Renal cortical epithelial cell (primary cell): Measurements from ENCODE around the gene TMEM132D. TPM values are rescaled to one million over a fixed set of nuclear protein-coding genes. Genes with fewer than 3 reads are reported as not detected.

ENCODE experiments used
- DNase-seq: peaks from one replicate; pipeline ENCODE4 v3.0.0-alpha.2; 2011; ENCODE audit warnings: low read depth
- total RNA-seq: library from RNA; depleted of rRNA; stranded (reverse); fragments of >200 nt; gene quantifications from 2 replicates; pipeline ENCODE4 v1.2.3, GENCODE V29; 2014

Gene TMEM132D
- total RNA-seq, 1 donor from 2014 or later, result 0.05 TPM

DNA sequence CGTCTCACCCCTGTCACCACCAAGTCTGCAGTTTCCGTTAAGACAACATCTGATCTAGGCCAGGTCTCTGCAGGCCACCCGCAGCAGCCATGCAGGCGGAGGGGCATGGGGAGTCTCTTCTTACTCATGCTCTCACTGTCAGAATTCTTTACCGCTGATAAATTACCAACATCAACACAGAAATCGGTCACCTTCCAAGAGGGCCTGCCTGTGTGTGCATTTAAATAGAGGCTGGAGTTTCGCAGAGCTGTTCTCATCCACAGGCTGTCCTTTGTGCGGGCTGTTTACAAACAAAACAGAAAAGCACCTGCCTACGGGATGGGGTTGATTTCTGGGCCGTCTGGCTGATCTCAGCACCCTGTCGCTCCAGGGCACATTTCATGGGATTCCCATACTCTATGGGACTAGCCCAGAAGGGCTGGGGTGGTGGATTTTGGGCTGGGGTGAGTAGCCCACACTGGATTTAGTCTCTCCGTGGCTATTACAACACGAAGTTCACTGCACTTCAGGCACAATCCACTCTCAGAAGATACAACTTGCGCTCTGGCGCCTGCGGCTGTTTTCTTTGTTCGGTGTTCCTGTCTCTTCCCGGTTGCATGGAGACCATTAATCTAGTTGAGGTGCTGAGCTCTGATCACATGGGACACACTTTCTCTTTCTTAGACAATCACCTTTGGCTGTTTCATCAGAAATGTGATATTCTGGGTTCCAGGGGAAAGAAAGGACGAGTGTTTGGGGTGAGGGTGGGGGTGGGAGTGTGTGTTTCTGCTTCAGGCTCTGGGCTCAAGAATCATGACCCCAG lies 719.5 kb downstream of the TMEM132D start:
- no peak for DNase-seq

DNA sequence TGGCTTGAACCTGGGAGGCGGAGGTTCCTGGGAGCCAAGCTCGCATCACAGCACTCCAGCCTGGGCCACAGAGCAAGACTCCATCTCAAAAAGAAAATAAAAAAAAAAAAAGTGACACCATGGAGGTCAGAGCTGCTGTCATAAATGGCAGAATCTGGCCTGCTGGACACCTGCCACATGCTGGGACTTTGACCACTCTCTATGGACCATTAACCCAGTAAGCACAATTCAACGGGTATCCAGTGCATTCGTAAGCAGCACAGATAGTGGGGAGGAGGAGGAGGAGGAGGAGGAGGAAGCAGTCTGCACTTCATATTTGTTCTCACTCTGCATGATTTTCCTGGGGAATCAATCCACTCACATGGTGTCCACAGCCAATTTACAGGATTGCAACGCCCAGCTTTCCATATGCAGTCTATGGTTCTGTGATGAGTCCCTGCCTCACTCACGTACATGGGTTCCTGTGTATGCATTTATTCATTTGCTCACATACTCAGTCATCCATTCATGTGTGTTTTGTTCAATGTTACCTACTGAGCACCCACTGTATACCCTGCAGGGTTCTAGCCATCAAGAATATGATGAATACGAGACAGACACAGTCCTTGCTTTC lies 723.8 kb downstream of the TMEM132D start:
- DNase-seq, result no peak

DNA sequence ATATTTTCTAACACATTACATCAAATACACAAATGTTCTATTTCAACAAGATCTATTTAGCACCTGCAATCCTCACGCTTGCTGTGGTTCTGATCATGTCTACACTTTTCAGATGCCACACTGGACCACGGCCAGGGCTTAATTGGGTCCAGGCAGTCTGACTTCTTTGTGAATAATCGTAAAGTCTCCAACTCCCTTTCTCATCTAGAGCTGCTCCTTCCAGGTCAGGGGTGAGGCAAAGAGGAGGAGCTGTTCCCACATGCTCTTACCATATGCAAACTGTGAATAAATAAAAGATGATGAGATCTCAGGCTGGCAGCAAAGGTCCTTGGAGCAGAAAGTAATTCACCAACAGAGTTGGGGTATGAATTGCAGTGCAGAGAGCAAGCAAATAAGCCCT lies 733.9 kb downstream of the TMEM132D start:
- no peak for DNase-seq

- DNase-seq, result no peak
Measured at GRCh38 chr12:129163861-129164260, 740.0 kb downstream of the TMEM132D start.

DNA sequence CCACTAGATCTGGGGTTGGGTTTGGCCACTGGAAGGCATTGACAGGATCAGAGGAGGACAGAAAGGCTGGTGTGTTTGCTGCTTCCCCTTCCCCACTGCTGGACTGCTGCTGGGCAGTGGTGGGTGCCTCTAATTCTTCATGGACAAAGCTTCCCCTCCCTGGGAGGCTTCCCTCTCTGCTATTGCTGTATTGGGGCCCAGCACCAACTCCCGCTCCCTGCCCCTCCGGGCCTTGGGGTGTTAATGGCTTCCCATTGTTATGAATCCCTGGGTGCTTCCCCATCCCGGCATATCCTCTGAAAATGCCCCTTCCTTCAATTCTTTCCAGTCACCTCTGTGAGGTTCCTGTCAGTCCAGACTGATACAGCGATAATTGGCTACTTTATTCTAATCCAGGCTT lies 740.4 kb downstream of the TMEM132D start:
- no peak for DNase-seq

- DNase-seq, result no peak
Measured at GRCh38 chr12:129162805-129163204, 741.0 kb downstream of the TMEM132D start.

DNA sequence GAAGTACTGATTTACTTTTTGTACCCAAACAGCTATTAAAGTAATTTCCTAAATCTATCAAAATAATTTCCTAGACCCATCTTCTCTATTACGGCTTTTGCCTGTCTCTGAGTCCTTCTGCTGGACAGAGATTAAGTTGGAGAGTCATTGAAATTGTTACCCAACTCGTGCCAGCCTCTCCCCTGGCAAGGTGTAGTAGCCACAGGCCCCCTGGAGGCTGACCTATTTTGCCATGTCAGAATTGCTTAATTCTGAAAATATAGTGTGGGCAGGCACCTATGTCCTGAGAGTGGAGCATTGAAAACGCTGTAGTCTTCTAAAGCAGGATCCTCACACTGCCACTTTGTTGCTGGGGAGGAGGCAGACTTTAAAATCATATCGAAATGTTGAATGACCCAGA lies 742.3 kb downstream of the TMEM132D start:
- no peak for DNase-seq

GRCh38 chr12:129160282-129160681 lies 743.5 kb downstream of the TMEM132D start:
- DNase-seq, result no peak

- DNase-seq, result no peak
Measured at GRCh38 chr12:129152351-129153104, 751.3 kb downstream of the TMEM132D start.

- no peak for DNase-seq
Measured at GRCh38 chr12:129150721-129151120, 753.1 kb downstream of the TMEM132D start.

DNA sequence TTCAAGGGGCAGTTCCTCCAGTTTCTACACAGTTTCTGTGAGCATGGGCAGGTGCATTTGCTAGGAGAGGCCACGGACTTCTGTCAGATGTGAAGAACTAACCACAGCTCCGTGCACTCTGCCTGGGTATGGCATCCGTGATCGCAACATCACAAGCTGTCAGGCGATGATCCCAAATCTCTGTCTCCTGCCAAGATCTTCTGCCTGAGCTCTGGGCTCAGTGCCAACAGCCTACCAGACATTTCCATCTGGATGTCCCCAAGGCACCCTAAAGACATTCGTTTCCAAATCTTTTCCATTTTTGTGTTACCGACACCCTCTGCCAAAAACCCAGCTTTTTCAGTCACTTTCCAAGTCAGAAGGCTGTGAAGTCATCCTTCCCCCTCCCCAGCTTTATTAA lies 758.4 kb downstream of the TMEM132D start:
- DNase-seq, result no peak

- no peak for DNase-seq
Measured at GRCh38 chr12:129138776-129139175, 765.0 kb downstream of the TMEM132D start.

GRCh38 chr12:129136694-129137325 lies 767.0 kb downstream of the TMEM132D start:
- no peak for DNase-seq

DNA sequence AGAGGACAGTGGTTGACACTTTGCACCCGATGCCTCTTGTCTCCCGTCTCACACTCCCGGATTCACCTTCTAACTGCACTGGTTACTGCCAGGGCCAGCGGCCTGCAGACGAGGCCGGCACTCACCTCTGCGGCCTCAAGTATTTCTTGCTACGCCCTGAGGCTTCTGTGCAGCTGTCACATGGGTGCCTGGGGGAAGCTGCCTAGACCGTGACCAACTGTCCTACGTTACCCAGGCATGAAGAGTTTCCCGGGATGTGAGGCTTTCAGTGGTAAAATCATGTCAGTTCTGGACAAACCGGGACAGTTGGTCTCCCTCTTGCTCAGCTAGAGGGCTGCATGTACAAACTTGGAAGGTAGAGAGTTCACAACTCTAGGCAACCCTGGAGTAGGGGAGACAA lies 776.1 kb downstream of the TMEM132D start:
- DNase-seq, result no peak

DNA sequence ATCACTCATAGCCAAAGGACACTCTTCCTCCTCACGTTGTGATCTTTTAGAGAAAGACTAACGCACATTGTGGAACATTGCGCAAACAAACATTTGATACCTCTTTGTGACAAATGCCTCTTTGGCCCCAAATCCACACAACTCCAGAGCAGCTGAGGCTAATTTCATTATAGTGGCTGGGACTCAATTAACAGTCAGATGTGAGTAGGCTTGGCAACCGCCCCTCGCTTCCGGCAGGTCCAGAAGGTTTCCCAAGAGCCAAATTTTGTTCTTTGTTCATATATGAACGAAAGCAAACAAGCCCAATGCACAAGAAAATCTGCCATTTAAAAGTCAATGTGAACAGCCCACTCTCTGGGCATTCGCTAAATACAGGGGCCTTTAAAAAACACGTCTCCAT lies 776.6 kb downstream of the TMEM132D start:
- no peak for DNase-seq

GRCh38 chr12:129119537-129119936 lies 784.3 kb downstream of the TMEM132D start:
- DNase-seq, result no peak

- DNase-seq, result no peak
Measured at GRCh38 chr12:129115558-129115957, 788.3 kb downstream of the TMEM132D start.

- DNase-seq, result no peak
Measured at GRCh38 chr12:129110575-129110974, 793.2 kb downstream of the TMEM132D start.

DNA sequence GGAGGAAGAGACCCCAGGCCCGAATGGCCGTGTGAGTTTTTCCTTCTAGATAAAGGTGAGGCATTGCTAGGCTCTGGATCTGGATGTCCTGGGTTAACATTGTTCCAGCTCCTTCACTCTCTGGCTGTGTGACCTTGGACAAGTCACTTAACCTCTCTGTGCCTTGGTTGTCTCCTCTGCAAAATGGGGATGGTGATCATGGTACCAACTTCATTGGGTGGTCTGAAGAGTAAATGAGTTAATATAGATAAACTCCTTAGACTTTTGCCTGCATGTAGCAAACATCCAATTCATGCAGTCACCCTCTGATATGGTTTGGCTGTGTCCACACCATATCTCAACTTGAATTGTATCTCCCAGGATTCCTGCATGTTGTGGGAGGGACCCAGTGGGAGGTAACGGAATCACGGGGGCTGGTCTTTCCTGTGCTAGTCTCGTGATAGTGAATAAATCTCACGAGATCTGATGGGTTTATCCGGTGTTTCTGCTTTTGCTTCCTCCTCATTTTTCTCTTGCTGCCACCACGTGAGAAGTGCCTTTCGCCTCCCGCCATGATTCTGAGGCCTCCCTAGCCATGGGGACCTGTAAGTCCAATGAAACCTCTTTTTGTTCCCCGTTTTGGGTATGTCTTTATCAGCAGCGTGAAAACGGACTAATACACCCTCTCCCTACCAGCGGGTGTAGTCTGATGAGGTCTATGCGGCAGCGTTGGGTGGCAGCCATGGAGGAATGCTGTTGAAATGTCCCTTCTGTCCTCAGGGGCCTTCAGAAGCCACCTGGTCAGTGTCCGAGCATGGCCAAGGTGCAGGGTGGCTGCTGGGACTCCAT lies 794.4 kb downstream of the TMEM132D start:
- no peak for DNase-seq

DNA sequence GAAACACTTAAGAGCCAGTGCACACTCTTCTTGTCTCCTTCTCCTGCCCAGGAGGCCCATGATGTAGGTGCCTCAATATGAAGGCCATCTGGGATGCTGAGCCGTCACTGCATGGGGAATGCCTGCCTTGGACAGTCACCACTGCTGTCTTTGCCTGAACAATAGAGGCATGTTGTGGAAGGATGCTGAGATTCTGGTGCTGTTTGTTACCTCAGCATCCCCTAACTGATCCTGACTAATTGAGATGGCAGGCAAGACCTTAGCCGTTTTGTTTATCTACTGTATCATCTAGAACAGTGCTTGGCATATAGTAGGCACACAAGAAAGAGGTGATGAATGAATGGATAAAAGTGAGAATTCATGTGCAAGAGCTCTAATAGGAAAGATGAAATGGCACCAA lies 797.1 kb downstream of the TMEM132D start:
- no peak for DNase-seq

DNA sequence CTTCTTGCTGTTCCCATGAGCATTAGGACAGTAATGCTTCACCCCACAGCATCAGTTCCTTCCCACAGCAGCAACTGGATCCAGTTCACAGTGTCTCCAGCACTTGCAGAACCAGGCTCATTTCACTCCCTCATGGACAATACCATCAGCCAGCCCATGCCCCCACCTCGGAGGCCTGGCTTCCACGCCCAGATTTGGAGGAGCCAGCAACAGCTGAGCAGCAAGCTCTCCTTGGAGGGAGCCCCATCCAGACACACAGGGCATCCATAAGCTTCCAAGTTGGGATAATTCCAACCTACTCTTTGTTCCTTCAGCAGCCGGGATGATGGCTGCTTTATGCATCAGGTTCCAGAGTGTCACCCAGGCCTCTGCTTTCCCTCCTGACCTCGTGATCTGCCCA lies 800.6 kb downstream of the TMEM132D start:
- DNase-seq, result no peak
